WI38 (cell line): Measurements from ENCODE around the gene DOP1B.

Source experiments
- H3K4me3 ChIP-seq: 2 replicates; pipeline ENCODE4 v1.5.1; 2011; ENCODE audit warnings: low read depth, mild to moderate bottlenecking, control low read depth, low read length
- TF ChIP-seq, protein P1 (sequence below): IDR thresholded peaks from 2 replicates; pipeline ENCODE4 v1.5.1; 2012; ENCODE audit warnings: low read depth, mild to moderate bottlenecking, control low read depth, low read length

The DOP1B gene

GRCh38 chr21:36117286-36117741 is 39.3 kb upstream of the DOP1B start:
- TF ChIP-seq, protein P1, sequence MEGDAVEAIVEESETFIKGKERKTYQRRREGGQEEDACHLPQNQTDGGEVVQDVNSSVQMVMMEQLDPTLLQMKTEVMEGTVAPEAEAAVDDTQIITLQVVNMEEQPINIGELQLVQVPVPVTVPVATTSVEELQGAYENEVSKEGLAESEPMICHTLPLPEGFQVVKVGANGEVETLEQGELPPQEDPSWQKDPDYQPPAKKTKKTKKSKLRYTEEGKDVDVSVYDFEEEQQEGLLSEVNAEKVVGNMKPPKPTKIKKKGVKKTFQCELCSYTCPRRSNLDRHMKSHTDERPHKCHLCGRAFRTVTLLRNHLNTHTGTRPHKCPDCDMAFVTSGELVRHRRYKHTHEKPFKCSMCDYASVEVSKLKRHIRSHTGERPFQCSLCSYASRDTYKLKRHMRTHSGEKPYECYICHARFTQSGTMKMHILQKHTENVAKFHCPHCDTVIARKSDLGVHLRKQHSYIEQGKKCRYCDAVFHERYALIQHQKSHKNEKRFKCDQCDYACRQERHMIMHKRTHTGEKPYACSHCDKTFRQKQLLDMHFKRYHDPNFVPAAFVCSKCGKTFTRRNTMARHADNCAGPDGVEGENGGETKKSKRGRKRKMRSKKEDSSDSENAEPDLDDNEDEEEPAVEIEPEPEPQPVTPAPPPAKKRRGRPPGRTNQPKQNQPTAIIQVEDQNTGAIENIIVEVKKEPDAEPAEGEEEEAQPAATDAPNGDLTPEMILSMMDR, result no peak

GRCh38 chr21:36120304-36120888 is 36.2 kb upstream of the DOP1B start:
- TF ChIP-seq, protein P1, result no peak
- no peak overlapping the region for H3K4me3 ChIP-seq

More at GRCh38 chr21:36117286-36117741, 39.3 kb upstream of the DOP1B start:
- H3K4me3 ChIP-seq, result no peak overlapping the region

DNA sequence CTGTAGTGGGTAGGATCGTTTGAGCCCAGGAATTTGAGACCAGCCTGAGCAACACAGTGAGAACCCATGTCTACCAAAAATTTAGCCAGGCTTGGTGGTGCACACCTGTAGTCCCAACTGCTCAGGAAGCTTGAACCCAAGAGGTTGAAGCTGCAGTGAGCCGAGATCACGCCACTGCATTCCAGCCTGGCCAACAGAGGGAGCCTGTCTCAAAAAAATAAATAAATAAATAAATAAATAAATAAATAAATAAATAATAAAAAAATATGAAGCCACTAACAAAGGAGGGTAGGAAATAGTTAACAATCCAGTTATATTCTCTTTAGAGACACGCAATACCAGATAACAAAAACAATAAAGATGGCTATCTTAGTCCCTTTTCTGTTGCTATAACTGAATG is 33.6 kb upstream of the DOP1B start:
- TF ChIP-seq, protein P1, result no peak
- no peak overlapping the region for H3K4me3 ChIP-seq

- no peak overlapping the region for H3K4me3 ChIP-seq
- TF ChIP-seq, protein P1, result no peak
These were observed 32.2 kb upstream of the DOP1B start for GRCh38 chr21:36124395-36124794.

DNA sequence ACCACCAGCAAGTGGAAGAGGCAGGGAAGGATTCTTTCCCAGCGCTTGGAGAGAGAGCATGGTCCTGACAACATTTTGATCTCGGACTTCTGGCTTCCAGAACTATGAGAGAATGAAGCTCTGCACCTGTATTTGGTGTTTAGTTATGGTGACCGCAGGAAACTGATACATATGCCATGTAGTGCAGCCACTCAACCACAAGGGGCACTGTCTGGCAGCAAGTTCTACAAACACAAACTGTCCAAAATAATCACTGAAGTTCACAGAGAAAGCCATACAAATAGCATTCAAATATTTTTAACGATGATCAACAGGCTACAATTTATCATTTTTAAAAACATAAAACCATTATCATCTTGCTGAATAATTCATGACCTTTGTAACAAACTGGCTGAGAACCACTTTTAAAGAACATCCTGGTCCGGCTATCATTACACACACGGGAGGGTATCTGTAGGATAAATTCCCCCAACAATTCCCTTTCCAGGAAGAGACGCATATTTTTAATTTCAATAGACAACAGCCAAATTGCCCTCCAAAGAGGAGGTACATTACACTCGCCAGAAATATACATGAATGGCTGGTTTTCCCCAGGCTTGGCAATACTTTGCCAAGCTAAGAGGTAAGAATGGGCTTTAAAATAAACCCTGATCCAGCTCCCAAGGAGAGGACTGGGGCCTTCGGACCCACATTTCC is 31.0 kb upstream of the DOP1B start:
- TF ChIP-seq, protein P1, result peak; percentile 89
- H3K4me3 ChIP-seq, result no peak overlapping the region

DNA sequence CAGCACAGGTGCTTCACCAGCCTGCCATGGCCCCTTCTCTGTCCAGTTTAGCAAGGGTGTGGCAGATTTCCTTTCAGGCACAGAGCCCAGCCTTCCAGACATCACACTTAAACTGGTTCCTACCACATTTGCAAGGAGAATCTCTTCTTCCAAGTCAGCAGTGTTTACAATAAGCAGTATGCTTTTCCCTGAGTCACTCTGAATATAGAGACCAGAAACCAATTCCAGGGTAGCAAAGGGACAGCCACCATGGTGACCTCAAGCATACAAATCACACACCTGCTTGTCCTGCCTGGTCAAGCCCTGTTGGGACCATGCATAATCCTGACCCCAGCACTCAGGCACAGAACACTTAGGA is 30.4 kb upstream of the DOP1B start:
- TF ChIP-seq, protein P1, result no peak
- no peak overlapping the region for H3K4me3 ChIP-seq

GRCh38 chr21:36126621-36127110 is 30.0 kb upstream of the DOP1B start:
- TF ChIP-seq, protein P1, result no peak
- no peak overlapping the region for H3K4me3 ChIP-seq
